ENCODE data around the gene XPNPEP1.

Gene XPNPEP1

GRCh38 chr10:109947111-109947920, 24.0 kb upstream of the XPNPEP1 start:
- no peak for DNase-seq (ENCODE audit: low read depth)

- no peak for DNase-seq (ENCODE audit: low read depth)
Measured at GRCh38 chr10:109946680-109947079, 23.4 kb upstream of the XPNPEP1 start.

- no peak for DNase-seq (ENCODE audit: low read depth)
Measured at GRCh38 chr10:109945473-109946177, 22.3 kb upstream of the XPNPEP1 start.

GRCh38 chr10:109944613-109945012, 21.3 kb upstream of the XPNPEP1 start:
- no peak for DNase-seq (ENCODE audit: low read depth)

- DNase-seq (ENCODE audit: low read depth): no peak
Measured at GRCh38 chr10:109941236-109941862, 18.0 kb upstream of the XPNPEP1 start.

GRCh38 chr10:109940553-109940952, 17.2 kb upstream of the XPNPEP1 start:
- no peak for DNase-seq (ENCODE audit: low read depth)

- no peak for DNase-seq (ENCODE audit: low read depth)
Measured at GRCh38 chr10:109940117-109940516, 16.8 kb upstream of the XPNPEP1 start.

- peak; percentile 26 for DNase-seq (ENCODE audit: low read depth)
Measured at GRCh38 chr10:109939315-109939961, 16.1 kb upstream of the XPNPEP1 start.

GRCh38 chr10:109937460-109938065, 14.3 kb upstream of the XPNPEP1 start:
- no peak for DNase-seq (ENCODE audit: low read depth)

- peak; percentile 44 for DNase-seq (ENCODE audit: low read depth)
Measured at GRCh38 chr10:109934958-109935793, 11.9 kb upstream of the XPNPEP1 start.

GRCh38 chr10:109933984-109934565, 10.8 kb upstream of the XPNPEP1 start:
- DNase-seq (ENCODE audit: low read depth): peak; percentile 15

GRCh38 chr10:109932968-109933367, 9.7 kb upstream of the XPNPEP1 start:
- no peak for DNase-seq (ENCODE audit: low read depth)

GRCh38 chr10:109932391-109932790, 9.1 kb upstream of the XPNPEP1 start:
- DNase-seq (ENCODE audit: low read depth): no peak

- peak; percentile 7 for DNase-seq (ENCODE audit: low read depth)
Measured at GRCh38 chr10:109931163-109931562, 7.9 kb upstream of the XPNPEP1 start.

GRCh38 chr10:109929501-109930219, 6.3 kb upstream of the XPNPEP1 start:
- peak; percentile 56 for DNase-seq (ENCODE audit: low read depth)

GRCh38 chr10:109928475-109928891, 5.2 kb upstream of the XPNPEP1 start:
- DNase-seq (ENCODE audit: low read depth): no peak

GRCh38 chr10:109926825-109927224, 3.5 kb upstream of the XPNPEP1 start:
- DNase-seq (ENCODE audit: low read depth): no peak

- no peak for DNase-seq (ENCODE audit: low read depth)
Measured at GRCh38 chr10:109926061-109926745, 2.9 kb upstream of the XPNPEP1 start.

- no peak for DNase-seq (ENCODE audit: low read depth)
Measured at GRCh38 chr10:109924967-109925620, 1.8 kb upstream of the XPNPEP1 start.
